Measurements from ENCODE around the gene SLC22A24.

DNA sequence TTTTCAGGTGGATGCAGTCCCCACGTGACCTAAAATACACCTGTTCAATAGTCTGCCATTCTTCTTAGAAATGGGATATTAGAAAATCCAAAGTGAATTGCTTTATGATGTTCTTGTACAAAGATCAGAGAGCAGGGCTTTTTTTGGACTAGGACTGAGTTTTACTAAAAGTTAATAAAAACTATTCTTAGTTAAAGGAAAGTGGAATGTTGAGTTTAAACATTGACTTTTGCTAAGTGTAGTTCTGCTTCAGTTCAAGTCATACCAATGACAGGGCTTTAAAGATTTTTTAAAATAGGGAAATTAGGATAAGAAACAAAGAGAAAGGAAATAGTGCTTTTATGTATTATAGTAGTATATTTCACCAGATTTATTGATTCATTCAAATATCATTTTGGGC is at the start of gene SLC22A24:
- TF ChIP-seq, protein P1, sequence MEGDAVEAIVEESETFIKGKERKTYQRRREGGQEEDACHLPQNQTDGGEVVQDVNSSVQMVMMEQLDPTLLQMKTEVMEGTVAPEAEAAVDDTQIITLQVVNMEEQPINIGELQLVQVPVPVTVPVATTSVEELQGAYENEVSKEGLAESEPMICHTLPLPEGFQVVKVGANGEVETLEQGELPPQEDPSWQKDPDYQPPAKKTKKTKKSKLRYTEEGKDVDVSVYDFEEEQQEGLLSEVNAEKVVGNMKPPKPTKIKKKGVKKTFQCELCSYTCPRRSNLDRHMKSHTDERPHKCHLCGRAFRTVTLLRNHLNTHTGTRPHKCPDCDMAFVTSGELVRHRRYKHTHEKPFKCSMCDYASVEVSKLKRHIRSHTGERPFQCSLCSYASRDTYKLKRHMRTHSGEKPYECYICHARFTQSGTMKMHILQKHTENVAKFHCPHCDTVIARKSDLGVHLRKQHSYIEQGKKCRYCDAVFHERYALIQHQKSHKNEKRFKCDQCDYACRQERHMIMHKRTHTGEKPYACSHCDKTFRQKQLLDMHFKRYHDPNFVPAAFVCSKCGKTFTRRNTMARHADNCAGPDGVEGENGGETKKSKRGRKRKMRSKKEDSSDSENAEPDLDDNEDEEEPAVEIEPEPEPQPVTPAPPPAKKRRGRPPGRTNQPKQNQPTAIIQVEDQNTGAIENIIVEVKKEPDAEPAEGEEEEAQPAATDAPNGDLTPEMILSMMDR (IDR thresholded peaks at IDR 0.05; ENCODE audit: insufficient read depth, low read depth, low read length), result no peak
- TF ChIP-seq EZH2 (IDR thresholded peaks at IDR 0.05; ENCODE audit: insufficient read depth, low read length), result no peak
